Activated CD8-positive, alpha-beta memory T cell treated with anti-CD3 and anti-CD28 coated beads, Interleukin-2, amount 50 U/mL, for 1 hour (primary cell): ENCODE measurements around the gene TMEM151A.
"Not testable (repeated sequence)": the region's sequence is repeated elsewhere in the genome, so short reads cannot be mapped to it uniquely, and the experiment has no call there.

Source experiments
- DNase-seq: peaks from one replicate; pipeline ENCODE4 v3.0.0-alpha.2; 2020; ENCODE audit errors: extremely low read depth

The TMEM151A gene

DNA sequence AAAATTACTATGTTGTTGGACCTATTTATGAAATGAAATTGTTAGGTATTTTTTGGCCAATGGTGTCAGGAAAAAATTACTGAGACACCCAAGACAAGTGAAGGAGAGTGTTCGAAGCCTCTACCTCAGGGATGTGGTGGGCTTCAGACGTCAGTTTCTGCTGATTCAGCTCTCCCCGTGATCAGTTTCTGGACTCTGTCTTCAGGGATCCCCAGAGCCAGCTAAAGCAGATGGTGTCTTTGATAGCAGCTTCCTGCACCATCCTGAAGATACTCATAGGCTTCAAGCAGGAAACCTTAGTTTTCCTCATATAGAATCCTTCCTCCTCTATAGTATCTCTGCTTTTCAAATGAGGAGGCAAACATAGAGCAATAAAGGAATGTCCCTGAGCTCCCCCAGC, 17.8 kb downstream of the TMEM151A start:
- no peak for DNase-seq

DNA sequence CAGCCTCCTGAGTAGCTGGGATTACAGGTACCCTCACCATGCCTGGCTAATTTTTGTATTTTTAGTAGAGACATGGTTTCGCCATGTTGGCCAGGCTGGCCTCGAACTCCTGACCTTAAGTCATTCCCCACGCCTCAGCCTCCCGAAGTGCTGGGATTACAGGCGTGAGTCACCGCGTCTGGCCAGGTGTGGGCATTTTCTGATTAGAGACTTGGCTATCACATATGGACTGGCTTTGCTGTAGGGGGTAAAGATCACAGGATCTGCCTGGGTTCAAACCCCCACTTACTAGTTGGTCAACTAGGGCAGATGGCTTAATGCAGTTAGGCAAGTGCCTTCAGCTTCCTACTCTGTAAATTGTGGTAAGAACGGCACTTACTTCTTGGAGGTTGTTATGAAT, 18.6 kb downstream of the TMEM151A start:
- no peak for DNase-seq

DNA sequence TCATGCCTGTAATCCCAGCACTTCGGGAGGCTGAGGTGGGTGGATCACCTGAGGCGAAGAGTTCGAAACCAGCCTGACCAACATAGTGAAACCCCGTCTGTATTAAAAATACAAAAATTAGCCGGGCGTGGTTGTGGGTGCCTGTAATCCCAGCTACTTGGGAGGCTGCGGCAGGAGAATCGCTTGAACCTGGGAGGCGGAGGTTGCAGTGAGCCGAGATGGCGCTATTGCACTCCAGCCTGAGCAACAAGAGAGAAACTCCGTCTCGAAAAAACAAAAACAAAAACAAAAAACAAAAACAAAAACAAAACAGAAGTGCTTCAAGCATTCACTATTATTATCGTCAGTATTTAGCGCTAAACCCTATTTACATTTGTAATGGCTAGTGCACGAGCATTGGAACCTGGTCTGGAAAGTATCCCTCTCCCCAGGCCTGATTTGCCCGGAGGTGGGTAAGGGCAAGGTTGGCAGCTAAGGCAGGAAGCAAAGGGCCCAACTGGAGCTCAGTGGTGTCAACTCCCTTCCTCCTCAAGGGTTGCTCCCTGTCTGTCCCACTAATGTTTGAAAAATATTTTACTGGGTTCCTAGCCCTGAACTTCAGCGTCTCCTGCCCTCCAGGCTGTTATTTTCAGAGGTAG, 19.2 kb downstream of the TMEM151A start:
- not testable (repeated sequence) for DNase-seq

DNA sequence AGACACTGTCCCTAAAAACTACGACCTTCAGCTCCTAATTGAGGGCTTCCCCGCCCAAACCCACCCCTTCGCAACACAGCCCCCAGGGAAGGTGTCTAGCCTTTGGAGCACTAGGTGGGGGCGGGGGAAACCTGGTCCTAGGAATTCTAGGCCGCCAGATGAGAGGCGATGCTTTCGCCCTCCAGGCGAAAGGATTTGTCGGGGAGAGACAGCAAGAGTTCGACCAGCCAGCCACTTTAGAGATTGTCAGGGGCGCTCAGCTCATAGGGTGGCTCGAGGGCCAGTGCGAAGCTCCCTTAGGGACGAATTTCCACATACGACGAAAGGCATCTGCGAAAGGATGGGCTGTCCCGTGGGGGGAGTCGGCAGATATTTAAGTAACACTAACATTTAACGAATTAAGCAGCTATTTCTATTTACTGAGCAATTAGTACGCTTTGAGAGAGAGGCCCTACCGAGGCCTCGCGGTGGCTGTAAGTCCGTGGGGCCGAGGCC, 19.8 kb downstream of the TMEM151A start:
- no peak for DNase-seq

DNA sequence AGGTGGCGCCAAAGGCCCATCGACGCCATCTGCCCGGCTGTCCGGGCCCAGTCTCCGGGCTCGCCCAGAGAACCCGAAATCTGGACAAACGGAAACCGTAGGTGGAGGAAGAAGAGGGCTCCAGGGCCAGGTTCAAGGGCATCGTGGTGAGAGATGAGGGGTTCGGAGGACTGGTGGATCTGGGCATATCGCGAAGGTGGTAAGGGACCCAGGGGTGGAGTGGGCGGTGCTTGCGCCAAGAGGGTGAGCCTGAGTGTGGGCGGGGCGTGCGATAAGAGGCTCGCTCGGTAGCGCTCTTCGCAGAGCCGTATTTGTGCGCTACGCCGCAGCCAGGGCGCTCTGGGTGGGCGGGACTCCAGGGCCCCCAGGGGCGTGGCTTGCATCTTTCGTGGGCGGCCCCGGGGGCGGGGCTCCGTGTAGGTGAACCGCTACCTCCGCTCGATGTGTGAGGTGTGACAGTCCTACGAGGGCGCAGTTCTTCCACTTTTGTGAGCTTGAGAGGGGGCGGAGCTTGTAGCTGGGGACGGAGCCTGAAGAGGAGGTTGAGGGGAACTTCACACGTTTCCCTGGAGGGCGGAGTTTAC, 20.4 kb downstream of the TMEM151A start:
- peak; percentile 100 for DNase-seq

DNA sequence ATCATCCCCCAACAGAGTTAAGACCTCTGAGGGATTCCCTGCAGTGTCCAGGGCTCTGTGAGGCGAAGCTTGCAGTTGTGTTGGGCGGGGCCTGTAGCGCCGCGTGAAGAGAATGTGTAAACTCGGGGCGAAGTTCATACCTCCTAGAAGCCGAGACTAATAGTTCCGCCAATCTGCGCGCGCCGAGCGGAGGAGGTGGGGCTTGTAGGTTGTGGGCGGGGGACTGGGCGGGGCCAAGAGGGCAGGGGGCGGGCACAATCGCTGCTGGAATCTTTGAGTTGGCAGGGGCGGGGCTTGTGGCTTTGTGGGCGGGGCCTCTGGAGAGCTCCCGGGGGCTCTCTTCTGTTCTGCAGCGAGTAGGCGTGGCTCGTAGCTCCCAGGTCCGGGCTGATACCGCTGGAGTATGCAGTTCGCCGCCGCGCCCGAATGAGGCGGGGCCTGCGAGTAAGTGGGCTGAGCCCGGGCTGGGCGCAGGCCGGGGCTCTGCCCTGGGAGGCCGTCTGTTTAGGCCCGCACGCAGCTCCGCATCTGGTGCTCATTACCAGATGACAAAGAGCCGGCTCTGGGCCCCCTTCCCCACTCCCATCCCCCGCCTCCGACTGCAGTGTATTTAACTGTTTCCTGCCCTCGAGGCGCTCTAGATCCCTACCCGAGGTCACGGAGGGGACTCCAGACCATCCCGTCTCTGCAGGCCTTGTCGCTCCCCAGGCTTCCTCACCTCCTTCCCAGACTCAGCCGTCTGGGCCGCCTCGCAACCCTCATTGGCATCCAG, 21.0 kb downstream of the TMEM151A start:
- peak; percentile 99 for DNase-seq

DNA sequence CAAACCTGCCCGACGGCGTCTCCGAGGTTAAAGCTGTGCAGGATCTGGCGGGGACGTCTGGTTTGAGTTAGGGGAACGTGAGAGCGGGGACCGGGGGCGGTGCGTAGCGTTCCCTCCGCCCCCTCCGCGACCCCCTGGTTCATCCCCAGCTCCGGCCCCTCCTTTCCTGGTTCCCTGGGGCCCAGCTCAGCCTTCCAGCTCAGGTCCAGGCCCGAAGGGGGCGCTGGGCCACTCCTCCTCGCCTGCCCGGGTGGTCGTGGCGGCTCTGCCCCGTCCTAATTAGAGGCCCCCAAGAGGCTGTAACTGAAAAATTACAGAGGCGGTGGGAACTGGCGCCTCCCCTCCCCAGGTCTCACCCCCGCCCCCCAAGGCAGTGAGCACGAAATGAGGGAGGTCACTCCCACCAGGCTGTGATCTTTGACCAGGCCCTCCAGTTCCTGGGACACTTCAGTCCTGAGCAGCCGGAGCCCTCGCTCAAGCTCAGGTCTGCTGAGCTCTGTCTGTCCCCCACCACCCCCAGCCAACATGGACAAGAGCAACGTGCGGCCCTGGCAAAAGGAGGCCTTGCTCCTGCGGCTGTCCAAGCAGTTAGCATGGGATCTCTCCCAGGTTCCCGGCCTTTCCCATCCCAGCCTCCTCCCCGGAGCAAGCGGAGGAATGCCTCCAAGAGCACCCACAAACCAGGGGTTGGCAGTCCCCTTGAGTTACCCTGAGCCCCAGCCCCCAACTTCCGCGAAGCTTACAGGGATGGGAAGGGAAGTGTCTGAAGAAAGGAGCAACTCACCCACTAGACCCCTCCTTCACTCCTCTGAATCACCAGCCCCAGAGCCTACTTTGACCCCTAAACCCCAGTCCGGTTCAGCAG, 21.9 kb downstream of the TMEM151A start:
- DNase-seq: no peak

DNA sequence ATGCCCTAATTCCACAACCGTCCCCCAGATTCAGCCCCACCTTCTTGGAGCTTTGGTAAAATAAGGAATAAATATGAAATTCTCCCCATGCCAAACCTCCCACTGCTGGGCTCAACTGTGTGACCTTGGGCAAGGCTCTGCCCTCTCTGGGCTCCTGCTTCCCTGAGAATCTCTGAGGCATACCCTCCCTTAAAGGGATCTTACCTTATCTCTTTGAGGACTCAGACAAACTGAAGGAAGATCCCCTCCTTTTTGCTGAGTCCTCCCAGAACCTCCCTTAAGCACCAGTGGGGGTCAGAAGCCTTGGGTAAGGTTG, 22.4 kb downstream of the TMEM151A start:
- DNase-seq: no peak

DNA sequence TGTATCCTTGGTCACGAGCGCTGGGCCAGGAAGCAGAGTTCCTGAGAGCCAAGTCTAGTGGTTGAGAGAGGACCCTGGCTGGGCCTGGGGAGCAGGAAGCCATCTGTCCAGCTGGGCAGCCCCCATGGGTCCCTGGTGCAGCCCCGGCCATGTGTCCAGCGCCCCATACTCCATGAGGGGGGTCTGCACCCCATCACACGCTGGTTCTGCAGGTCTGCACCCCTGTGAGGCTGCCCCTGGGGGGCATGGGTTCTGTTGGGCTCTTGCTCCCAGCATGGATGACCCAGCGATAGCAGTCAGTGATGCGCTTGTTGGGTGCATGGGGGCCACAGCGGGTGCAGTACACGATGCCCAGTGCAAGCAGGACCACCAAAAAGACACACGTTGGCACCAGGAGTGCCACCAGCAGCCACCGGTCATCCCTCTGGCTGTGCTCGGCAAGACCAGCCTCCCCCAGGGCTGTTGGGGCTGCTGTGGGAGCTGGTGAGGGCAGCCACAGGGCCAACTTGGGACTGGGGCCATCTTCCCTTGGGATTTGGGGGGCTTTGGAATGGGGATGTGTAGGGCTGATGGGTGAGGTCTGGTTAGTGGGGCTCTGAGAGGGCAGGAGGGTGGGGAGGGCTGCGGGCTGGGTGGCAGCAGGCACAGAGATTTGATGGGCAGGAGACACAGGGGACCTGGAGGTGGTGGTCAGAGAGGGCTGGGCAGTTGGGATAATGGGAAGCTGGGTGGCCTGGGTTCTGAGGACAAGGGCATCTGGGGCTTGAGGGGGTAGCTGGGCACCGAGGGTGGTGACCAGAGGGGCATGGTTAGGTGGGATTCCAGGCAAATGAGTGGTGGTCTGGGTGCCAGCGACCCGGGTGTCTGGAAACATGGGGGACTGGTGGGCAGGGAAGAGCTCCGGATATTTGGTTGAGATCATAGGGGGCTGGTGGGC, 23.1 kb downstream of the TMEM151A start:
- no peak for DNase-seq

DNA sequence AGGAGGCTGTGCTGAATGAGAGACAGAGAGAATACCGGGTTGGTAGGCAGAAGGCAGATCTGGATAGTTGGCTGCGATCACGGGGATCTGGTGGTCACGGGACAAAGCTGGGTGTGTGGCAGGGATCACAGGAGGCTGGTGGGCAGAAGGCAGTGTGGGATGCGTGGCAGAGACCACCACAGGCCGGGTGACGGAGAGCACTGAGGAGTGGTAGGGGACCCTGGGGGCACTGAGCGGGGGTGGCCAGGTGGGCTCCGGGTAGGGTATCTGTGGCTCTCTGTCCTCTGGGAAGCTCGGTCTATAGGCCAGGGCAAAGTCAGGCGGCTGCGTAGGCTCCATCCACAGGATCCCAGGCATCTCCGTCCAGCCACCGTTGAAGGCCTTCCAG, 23.8 kb downstream of the TMEM151A start:
- DNase-seq: no peak

DNA sequence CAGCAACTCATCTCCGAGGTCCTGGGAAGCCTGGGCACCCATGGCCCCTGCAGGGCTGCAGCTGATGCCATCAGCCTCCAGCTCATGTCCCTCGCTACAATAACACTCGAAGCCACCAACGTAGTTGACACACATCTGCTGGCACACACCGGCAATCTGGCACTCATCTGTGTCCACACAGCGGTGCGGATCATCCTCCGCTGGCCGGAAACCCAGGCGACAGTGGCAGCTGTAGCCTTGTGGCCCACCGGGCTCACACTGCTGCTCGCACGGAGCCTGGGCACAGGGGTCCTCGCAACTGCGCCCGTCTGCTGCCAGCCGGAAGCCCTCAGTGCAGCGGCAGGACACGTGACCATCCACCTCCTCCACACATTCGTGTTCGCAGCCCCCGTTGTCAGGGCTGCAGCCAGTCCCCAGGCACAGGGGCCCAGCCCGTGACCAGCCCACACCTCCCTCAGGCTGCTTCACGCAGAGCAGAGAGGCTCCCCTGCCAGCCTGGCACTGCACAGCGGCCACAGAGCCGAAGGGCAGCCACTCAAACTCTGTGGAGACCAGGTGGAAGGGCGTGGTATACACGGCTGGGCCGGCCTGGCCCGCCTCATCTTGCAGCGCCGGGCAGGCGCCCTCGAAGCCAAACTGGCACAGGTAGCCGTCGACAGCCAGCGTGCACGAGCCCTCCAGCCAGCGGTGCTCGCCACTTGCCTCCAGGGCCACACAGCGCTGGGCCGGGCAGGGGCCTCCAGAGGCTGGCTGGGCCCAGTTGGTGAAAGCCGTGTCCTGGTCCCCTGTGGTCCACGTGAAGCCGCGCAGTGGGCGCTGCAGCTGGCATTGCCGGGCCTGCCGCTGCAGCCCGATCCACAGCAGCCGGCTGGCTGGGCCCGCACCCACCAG, 24.5 kb downstream of the TMEM151A start:
- no peak for DNase-seq

DNA sequence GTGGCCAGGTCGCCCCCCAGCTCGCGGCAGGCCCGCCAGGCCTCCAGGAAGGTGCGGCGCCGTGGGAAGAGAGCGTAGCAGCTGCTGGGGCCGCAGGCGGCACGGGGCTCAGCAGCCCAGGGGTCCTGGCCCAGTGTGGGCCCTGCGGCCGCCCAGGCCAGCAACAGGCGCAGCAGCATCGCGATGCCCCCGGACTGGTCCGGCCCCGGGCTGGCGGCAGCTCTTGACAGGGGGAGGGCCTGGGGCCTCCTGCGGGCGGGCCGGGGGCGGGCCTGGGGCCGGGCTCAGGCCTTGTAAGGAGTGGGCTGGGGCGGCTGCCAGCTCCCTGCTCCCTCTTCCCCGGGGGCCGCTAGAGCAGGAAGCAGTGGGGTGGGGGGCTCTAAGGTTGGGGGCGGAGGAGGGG, 25.2 kb downstream of the TMEM151A start, which contains the start of gene CD248:
Gene CD248, minus strand, starts transcription at position 196 of the 403 bp plus-strand sequence. Its CDS starts 17 bp downstream, at position 179.
- no peak for DNase-seq

DNA sequence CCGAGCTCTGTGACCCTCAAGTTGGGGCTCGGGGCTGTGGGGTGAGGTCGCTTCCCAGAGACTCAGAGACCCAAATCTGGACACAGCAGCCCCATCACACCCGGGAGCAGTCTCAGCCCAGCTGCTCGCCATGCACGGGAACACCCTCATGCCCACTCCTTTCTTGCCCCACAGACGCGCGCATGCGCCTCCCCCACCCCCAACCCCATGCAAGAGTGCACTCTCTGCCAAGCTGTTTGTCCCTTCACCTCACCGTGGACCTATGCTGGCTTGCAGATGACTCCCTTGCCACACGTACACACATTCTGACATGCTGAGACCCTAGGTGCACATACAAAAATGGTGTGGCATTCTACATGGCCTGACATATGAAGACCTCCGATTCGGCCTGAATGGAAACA, 25.6 kb downstream of the TMEM151A start:
- no peak for DNase-seq

DNA sequence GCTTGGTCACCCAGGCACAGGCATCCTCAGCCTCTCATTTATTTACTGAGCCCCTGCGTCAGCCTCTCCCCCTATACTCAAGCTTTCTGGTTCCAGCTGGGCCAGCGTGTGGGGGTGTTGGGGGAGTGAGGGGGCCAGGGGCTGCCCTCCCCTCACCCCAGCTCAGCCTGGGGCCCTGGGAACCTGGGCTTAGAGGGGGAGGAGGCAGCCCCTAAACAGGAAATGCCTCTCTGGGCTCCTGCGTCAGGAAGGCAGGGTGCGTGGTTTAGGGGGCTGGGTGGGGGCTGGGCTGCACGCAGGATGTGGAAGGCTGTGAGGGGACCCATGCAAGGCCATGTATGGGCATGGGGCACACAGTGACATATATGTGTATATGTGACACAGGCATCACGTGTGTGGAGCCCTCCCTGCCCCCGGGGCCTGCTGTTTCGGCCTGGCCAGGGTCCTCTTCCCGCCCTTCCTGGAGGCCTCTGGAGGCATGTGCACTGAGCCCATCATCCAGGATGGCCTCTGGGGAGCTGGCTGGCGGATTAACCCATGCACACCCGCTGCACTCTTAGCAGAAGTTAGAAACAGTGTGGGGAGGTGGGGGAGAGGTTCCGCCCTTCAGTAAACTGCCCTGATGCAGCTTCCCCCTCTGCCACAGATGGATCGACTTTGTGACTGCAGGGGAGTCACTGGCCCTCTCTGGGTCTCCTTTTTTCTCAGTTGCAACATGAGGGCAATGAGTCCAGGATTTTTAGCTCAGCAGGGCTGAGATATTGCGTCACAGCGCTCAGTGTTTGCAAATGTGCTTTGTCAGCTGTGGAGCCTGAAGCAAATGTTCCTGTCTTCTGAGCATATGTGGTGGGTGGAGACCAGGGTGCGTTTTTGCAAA, 26.3 kb downstream of the TMEM151A start:
- DNase-seq: peak; percentile 76

DNA sequence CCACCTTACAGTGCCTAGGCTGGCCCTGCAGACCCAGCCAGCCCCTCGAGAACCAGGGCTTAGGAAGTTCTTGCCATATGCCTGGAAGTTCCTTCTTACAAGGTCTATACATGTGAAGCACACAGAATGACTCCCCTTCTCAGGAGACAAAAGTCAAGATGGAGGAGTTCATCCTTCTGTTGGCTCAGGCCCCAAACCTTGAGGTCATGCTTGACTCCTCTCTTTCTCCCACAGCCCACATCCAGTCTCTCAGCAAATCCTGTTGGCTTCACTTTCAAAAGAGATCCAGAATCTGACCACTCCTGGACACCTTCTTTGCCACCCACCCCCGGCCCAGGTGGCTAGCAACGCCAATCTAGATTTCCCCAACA, 26.9 kb downstream of the TMEM151A start:
- DNase-seq: no peak

DNA sequence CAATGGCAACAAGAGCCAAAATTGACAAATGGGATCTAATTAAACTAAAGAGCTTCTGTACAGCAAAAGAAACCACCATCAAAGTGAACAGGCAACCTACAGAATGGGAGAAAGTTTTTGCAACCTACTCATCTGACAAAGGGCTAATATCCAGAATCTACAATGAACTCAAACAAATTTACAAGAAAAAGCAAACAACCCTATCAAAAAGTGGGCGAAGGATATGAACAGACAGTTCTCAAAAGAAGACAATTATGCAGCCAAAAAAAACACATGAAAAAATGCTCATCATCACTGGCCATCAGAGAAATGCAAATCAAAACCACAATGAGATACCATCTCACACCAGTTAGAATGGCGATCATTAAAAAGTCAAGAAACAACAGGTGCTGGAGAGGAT, 28.6 kb downstream of the TMEM151A start:
- not testable (repeated sequence) for DNase-seq

DNA sequence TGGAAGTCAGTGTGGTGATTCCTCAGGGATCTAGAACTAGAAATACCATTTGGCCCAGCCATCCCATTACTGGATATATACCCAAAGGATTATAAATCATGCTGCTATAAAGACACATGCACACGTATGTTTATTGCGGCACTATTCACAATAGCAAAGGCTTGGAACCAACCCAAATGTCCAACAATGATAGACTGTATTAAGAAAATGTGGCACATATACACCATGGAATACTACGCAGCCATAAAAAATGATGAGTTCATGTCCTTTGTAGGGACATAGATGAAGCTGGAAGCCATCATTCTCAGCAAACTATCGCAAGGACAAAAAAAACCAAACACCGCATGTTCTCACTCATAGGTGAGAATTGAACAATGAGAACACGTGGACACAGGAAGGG, 29.1 kb downstream of the TMEM151A start:
- not testable (repeated sequence) for DNase-seq

DNA sequence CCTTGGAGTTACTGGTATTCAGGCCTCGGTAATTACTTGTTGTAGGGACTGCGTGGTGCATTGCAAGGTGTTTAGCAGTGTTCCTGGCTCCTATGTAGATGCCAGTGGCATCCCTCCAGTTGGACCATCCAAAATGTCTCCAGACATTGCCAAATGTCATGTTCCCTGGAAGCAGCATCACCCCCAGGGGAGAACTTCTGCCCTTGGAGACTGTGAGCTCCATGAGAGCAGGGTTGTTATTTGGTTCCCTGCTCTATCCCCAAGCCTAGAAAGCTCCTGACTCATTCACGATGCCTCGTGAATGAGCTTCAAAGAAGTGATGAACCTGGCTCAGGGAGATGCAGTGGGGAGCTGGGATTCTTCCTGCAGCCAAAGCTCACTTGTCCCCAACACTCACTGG, 29.9 kb downstream of the TMEM151A start:
- no peak for DNase-seq
